IMR-90 (cell line): Measurements from ENCODE around the gene SPATC1L. TPM values are rescaled to one million over a fixed set of nuclear protein-coding genes. Genes with fewer than 3 reads are reported as not detected.
A peak's percentile ranks its signal among the peaks of the same experiment; 100 is the strongest.

ENCODE experiments used
- ATAC-seq: fragments of 200-7000 bp; cut with Tn5 transposase; 2 replicates; pipeline ENCODE4 v1.9.1; 2020; ENCODE audit warnings: low read depth, mild to moderate bottlenecking, moderate library complexity
- BruUV-seq: library from RNA; stranded (reverse); fragments of 400-500 nt; replicated peaks from 2 replicates; lab custom pipeline; 2021; lab: Mats Ljungman, UMichigan
- CTCF ChIA-PET: fragments of 300-600 bp; formaldehyde crosslinking; extraction: SDS; loops from one replicate; lab custom pipeline; 2021; ENCODE audit warnings: antibody characterized with exemption; lab: Yijun Ruan, JAX
- POLR2A ChIA-PET: fragments of 300-600 bp; sonication (Branson Sonifier 250); formaldehyde crosslinking; loops from one replicate; lab custom pipeline; 2022; ENCODE audit warnings: antibody characterized with exemption; ENCODE audit not compliant: unreplicated experiment; lab: Charles Lee
- DNase-seq: peaks from one replicate; pipeline ENCODE4 v3.0.0; 2013
- H2AFZ ChIP-seq: replicated peaks from 2 replicates; pipeline ENCODE3; 2013; ENCODE audit warnings: low read length, mild to moderate bottlenecking; ENCODE audit not compliant: poor library complexity
- H2AK5ac ChIP-seq: 2 replicates; pipeline ENCODE4 v1.6.1; 2013; ENCODE audit warnings: low read depth, low read length, inconsistent platforms
- H2AK9ac ChIP-seq: replicated peaks from 2 replicates; pipeline ENCODE3; 2013; ENCODE audit warnings: mild to moderate bottlenecking, low read depth, low read length, moderate library complexity; ENCODE audit not compliant: poor library complexity
- H2BK120ac ChIP-seq: 2 replicates; pipeline ENCODE4 v1.6.1; 2013; ENCODE audit warnings: low read depth, low read length, inconsistent platforms
- H2BK15ac ChIP-seq: 3 replicates; pipeline ENCODE4 v1.6.1; 2013; ENCODE audit warnings: low read depth, low read length, inconsistent platforms
- H2BK20ac ChIP-seq: 2 replicates; pipeline ENCODE4 v1.6.1; 2013; ENCODE audit warnings: low read depth, mild to moderate bottlenecking, inconsistent platforms, low read length, moderate library complexity
- H2BK5ac ChIP-seq: 2 replicates; pipeline ENCODE4 v1.6.1; 2013; ENCODE audit warnings: mild to moderate bottlenecking, low read depth, low read length, inconsistent platforms; ENCODE audit not compliant: poor library complexity, severe bottlenecking
- H3K14ac ChIP-seq: replicated peaks from 2 replicates; pipeline ENCODE4 v1.6.1; 2013; ENCODE audit warnings: low read depth, low read length, inconsistent platforms
- H3K18ac ChIP-seq: 2 replicates; pipeline ENCODE4 v1.6.1; 2013; ENCODE audit warnings: low read depth, low read length, control low read depth
- H3K23ac ChIP-seq: 2 replicates; pipeline ENCODE4 v1.6.1; 2013; ENCODE audit warnings: low read depth, low read length, inconsistent platforms
- H3K27ac ChIP-seq: 2 replicates; pipeline ENCODE4 v1.5.1; 2013; ENCODE audit warnings: mild to moderate bottlenecking, control low read depth, low read length; ENCODE audit not compliant: insufficient read depth
- H3K27me3 ChIP-seq: 2 replicates; pipeline ENCODE4 v1.6.1; 2013; ENCODE audit warnings: low read length; ENCODE audit not compliant: control insufficient read depth, insufficient read depth
- H3K36me3 ChIP-seq: 2 replicates; pipeline ENCODE4 v1.6.1; 2013; ENCODE audit warnings: low read length, mixed read lengths; ENCODE audit not compliant: control insufficient read depth, insufficient read depth
- H3K4ac ChIP-seq: 2 replicates; pipeline ENCODE4 v1.6.1; 2013; ENCODE audit warnings: low read depth, low read length, inconsistent platforms
- H3K4me1 ChIP-seq: 2 replicates; pipeline ENCODE4 v1.6.1; 2013; ENCODE audit warnings: low read length, mixed read lengths; ENCODE audit not compliant: control insufficient read depth, insufficient read depth
- H3K4me2 ChIP-seq: 2 replicates; pipeline ENCODE4 v1.6.1; 2013; ENCODE audit warnings: low read depth, mild to moderate bottlenecking, control low read depth, low read length, moderate library complexity
- H3K4me3 ChIP-seq: 2 replicates; pipeline ENCODE4 v1.5.1; 2013; ENCODE audit warnings: low read depth, mild to moderate bottlenecking, control low read depth, low read length, moderate library complexity; ENCODE audit not compliant: insufficient read depth
- H3K56ac ChIP-seq: 2 replicates; pipeline ENCODE4 v1.6.1; 2013; ENCODE audit warnings: low read length, inconsistent platforms; ENCODE audit not compliant: insufficient read depth; ENCODE audit errors: extremely low read depth
- H3K79me1 ChIP-seq, 2 experiments: 2 replicates each; pipeline ENCODE4 v1.6.1; 2013; ENCODE audit warnings: low read length in 2 of 2, inconsistent platforms in 1 of 2, low read depth in 1 of 2
- H3K9ac ChIP-seq: 2 replicates; pipeline ENCODE4 v1.6.1; 2013; ENCODE audit warnings: low read depth, low read length, control low read depth
- H3K9me1 ChIP-seq: 2 replicates; pipeline ENCODE4 v1.6.1; 2013; ENCODE audit warnings: low read length, inconsistent platforms; ENCODE audit not compliant: insufficient read depth
- H3K9me3 ChIP-seq: 2 replicates; pipeline ENCODE4 v1.6.1; 2013; ENCODE audit warnings: low read length; ENCODE audit not compliant: control insufficient read depth, insufficient read depth
- H4K20me1 ChIP-seq: 2 replicates; pipeline ENCODE4 v1.6.1; 2013; ENCODE audit warnings: low read length, inconsistent platforms; ENCODE audit not compliant: insufficient read depth
- H4K5ac ChIP-seq: 2 replicates; pipeline ENCODE4 v1.6.1; 2013; ENCODE audit warnings: mild to moderate bottlenecking, low read depth, low read length, control low read depth
- H4K8ac ChIP-seq, 2 experiments: 2 replicates each; pipeline ENCODE4 v1.6.1; 2013; ENCODE audit warnings: low read depth in 2 of 2, low read length in 2 of 2, control low read depth in 1 of 2, inconsistent platforms in 1 of 2
- H4K91ac ChIP-seq: 2 replicates; pipeline ENCODE4 v1.6.1; 2013; ENCODE audit warnings: low read depth, low read length, inconsistent platforms; ENCODE audit not compliant: insufficient read depth
- BHLHE40 ChIP-seq: fragments of 150-350 bp; IDR thresholded peaks from 2 replicates; pipeline ENCODE4 v1.6.1; 2016; ENCODE audit warnings: mild to moderate bottlenecking, low read depth, low read length
- CEBPB ChIP-seq: IDR thresholded peaks from 2 replicates; pipeline ENCODE4 v1.6.1; 2012; ENCODE audit warnings: low read depth, low read length, improper control_type of control experiment
- CHD1 ChIP-seq: IDR thresholded peaks from 2 replicates; pipeline ENCODE4 v1.6.1; 2012; ENCODE audit warnings: low read depth, low read length, improper control_type of control experiment
- CTCF ChIP-seq: conservative IDR thresholded peaks from 2 replicates; pipeline ENCODE4 v1.5.1; 2012; ENCODE audit warnings: mild to moderate bottlenecking, low read depth, low read length, improper control_type of control experiment
- FOS ChIP-seq: fragments of 150-350 bp; IDR thresholded peaks from 2 replicates; pipeline ENCODE4 v1.6.1; 2016; ENCODE audit warnings: low read depth, low read length
- MAFK ChIP-seq: IDR thresholded peaks from 2 replicates; pipeline ENCODE4 v1.6.1; 2012; ENCODE audit warnings: low read depth, low read length, improper control_type of control experiment
- MAZ ChIP-seq: IDR thresholded peaks from 2 replicates; pipeline ENCODE4 v1.6.1; 2012; ENCODE audit warnings: low read depth, mild to moderate bottlenecking, low read length, improper control_type of control experiment, moderate library complexity, borderline replicate concordance
- MXI1 ChIP-seq: IDR thresholded peaks from 2 replicates; pipeline ENCODE4 v1.6.1; 2012; ENCODE audit warnings: low read depth, mild to moderate bottlenecking, low read length, moderate library complexity, borderline replicate concordance
- NFE2L2 ChIP-seq: fragments of 150-350 bp; IDR thresholded peaks from 2 replicates; pipeline ENCODE4 v1.6.1; 2016; ENCODE audit warnings: low read depth, mild to moderate bottlenecking, low read length
- POLR2A ChIP-seq: IDR thresholded peaks from 2 replicates; pipeline ENCODE4 v1.6.1; 2012; ENCODE audit warnings: mild to moderate bottlenecking, low read depth, low read length
- RAD21 ChIP-seq: IDR thresholded peaks from 2 replicates; pipeline ENCODE4 v1.6.1; 2012; ENCODE audit warnings: low read length, improper control_type of control experiment
- RCOR1 ChIP-seq: IDR thresholded peaks from 2 replicates; pipeline ENCODE4 v1.6.1; 2012; ENCODE audit warnings: mild to moderate bottlenecking, low read length, improper control_type of control experiment; ENCODE audit not compliant: insufficient replicate concordance
- RFX5 ChIP-seq: IDR thresholded peaks from 2 replicates; pipeline ENCODE4 v1.8.0; 2012; ENCODE audit warnings: low read depth, mild to moderate bottlenecking, low read length, moderate library complexity
- SMC3 ChIP-seq: fragments of 150-350 bp; IDR thresholded peaks from 2 replicates; pipeline ENCODE4 v1.6.1; 2016; ENCODE audit warnings: low read depth, mild to moderate bottlenecking, antibody characterized with exemption, low read length, moderate library complexity
- USF2 ChIP-seq: fragments of 150-350 bp; IDR thresholded peaks from 2 replicates; pipeline ENCODE4 v1.6.1; 2017; ENCODE audit warnings: mild to moderate bottlenecking, antibody characterized with exemption, low read length, low read depth
- WGBS, 2 experiments: methylation state at CpG; one replicate each; pipeline versions ENCODE4 v1.1.5 to v1.1.7; 2013; ENCODE audit warnings: missing lambda C conversion rate in 2 of 2; ENCODE audit not compliant: insufficient read length in 1 of 2; ENCODE audit errors: extremely low coverage in 2 of 2; 5-methylcytosine and 5-hydroxymethylcytosine counted together
- dilution Hi-C: fragments of 300-500 bp; cut with HindIII; formaldehyde crosslinking; loops from one replicate; pipeline ENCODE4 v1.14.3; 2018; ENCODE audit warnings: low sequenced_read_pairs; ENCODE audit not compliant: unreplicated experiment
- in situ Hi-C: fragments of 300-500 bp; cut with MboI; formaldehyde crosslinking; loops from 3 replicates; pipeline ENCODE4 v1.14.3; 2019; ENCODE audit warnings: low sequenced_read_pairs, inconsistent platforms, mixed read lengths
- intact Hi-C: fragments of 100-400 bp; cut with micrococcal nuclease; formaldehyde crosslinking; loops from 2 replicates; pipeline ENCODE4 v1.10.0; 2022
- polyA plus RNA-seq, 3 experiments: library from polyadenylated mRNA; depleted of rRNA; stranded (reverse); fragments of >200 nt; gene quantifications; 2 replicates each; pipeline ENCODE4 v1.2.3, GENCODE V29; 2012; ENCODE audit warnings: low replicate concordance in 1 of 3
- total RNA-seq: library from RNA; depleted of rRNA; stranded (reverse); fragments of >200 nt; gene quantifications from 2 replicates; pipeline ENCODE4 v1.2.3, GENCODE V29; 2012
- TF ChIP-seq, protein P1 (sequence below): fragments of 150-350 bp; IDR thresholded peaks from 2 replicates; pipeline ENCODE4 v1.6.1; 2016; ENCODE audit warnings: low read depth, mild to moderate bottlenecking, low read length, moderate library complexity, borderline replicate concordance

Gene SPATC1L
- total and polyA plus RNA-seq, 2 of the 4 experiments (the other 2 are of a cell fraction): 3.8 to 17.2 TPM

DNA sequence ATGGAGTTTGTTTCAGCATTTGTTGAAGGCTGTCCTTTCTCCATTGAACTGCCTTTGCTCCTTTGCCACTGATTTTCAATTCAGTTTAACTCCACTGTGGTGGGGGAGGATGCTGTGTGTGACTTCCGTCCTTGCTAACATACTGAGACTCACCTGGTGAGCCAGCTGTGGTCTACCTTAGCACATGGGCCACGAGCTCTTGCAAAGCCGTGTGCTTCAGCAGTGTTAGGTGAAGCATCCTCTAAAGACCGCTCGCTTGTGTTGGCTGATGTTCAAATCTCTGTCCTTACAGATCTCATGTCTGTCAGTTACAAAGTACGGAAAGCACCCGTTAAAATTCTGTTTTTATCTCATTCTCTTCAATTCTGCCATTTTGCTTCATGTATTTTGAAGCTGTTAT lies 3.6 kb upstream of the SPATC1L start:
- peaks cover 10% of the 10 kb centered on the region; the same call in 1 of the 2 replicates for H3K36me3 ChIP-seq
- 90% methylated on average over 4 of the region's 7 CpGs; no CpG with 5 or more reads in 1 of the 2 experiments for WGBS, 2 experiments
- H3K4me3 ChIP-seq: no peak overlapping the region
- H3K4me1 ChIP-seq: peaks cover 30% of the 10 kb centered on the region
- BruUV-seq: no TSS peak
- no peak overlapping the region for H2AK9ac ChIP-seq
- H3K4ac ChIP-seq: no peak overlapping the region
- no peak overlapping the region for H2BK5ac ChIP-seq
- no peak for TF ChIP-seq NFE2L2
- TF ChIP-seq, protein P1, sequence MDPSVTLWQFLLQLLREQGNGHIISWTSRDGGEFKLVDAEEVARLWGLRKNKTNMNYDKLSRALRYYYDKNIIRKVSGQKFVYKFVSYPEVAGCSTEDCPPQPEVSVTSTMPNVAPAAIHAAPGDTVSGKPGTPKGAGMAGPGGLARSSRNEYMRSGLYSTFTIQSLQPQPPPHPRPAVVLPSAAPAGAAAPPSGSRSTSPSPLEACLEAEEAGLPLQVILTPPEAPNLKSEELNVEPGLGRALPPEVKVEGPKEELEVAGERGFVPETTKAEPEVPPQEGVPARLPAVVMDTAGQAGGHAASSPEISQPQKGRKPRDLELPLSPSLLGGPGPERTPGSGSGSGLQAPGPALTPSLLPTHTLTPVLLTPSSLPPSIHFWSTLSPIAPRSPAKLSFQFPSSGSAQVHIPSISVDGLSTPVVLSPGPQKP: no peak
- no peak for TF ChIP-seq RAD21
- no peak for TF ChIP-seq SMC3
- no peak for TF ChIP-seq FOS
- TF ChIP-seq POLR2A: no peak
- TF ChIP-seq RFX5: no peak
- no peak for TF ChIP-seq USF2
- no peak for TF ChIP-seq CHD1
- no peak for TF ChIP-seq CEBPB
- no peak for TF ChIP-seq BHLHE40
- TF ChIP-seq RCOR1: no peak
- no peak for TF ChIP-seq MAFK
- TF ChIP-seq MAZ: no peak
- no peak for TF ChIP-seq CTCF
- TF ChIP-seq MXI1: no peak
- dilution Hi-C loops (no loop called here), in situ Hi-C loops (no loop called here), intact Hi-C loops (no loop called here)
- H4K91ac ChIP-seq: no peak overlapping the region
- ATAC-seq (no peak), DNase-seq (no peak)
- POLR2A ChIA-PET: no interaction called here
- H3K23ac ChIP-seq: no peak overlapping the region
- no peak overlapping the region for H3K27ac ChIP-seq
- no peak overlapping the region for H3K14ac ChIP-seq
- H3K4me2 ChIP-seq: no peak overlapping the region
- H3K79me1 ChIP-seq: peaks cover 0 to 8% of the 10 kb centered on the region in 2 experiments; a peak in 1 of 4 replicates
- CTCF ChIA-PET: no interaction called here
- no peak overlapping the region for H2BK120ac ChIP-seq
- peak overlapping the region; percentile 79; the same call in 1 of the 2 replicates for H2AK5ac ChIP-seq
- no peaks in the 10 kb centered on the region for H3K27me3 ChIP-seq
- H2BK15ac ChIP-seq: no peak overlapping the region
- no peak overlapping the region for H3K9ac ChIP-seq
- H3K9me3 ChIP-seq: no peaks in the 10 kb centered on the region
- no peak overlapping the region for H4K5ac ChIP-seq
- H4K8ac ChIP-seq: no peak overlapping the region
- no peaks in the 10 kb centered on the region for H4K20me1 ChIP-seq
- no peak overlapping the region for H2BK20ac ChIP-seq
- peaks cover 25% of the 10 kb centered on the region for H3K9me1 ChIP-seq
- no peak overlapping the region for H3K18ac ChIP-seq
- no peak overlapping the region for H2AFZ ChIP-seq
- no peak overlapping the region for H3K56ac ChIP-seq
